PC-9 (cell line): ENCODE results near the gene RIMS1. TPM values are rescaled to one million over a fixed set of nuclear protein-coding genes. Genes with fewer than 3 reads are reported as not detected.

ENCODE experiments used
- BruUV-seq: library from RNA; stranded (reverse); fragments of 400-500 nt; replicated peaks from 2 replicates; lab custom pipeline; 2021; lab: Mats Ljungman, UMichigan
- CTCF ChIA-PET: fragments of 300-600 bp; sonication (Branson Sonifier 250); formaldehyde crosslinking; loops from one replicate; lab custom pipeline; 2022; ENCODE audit warnings: antibody characterized with exemption; lab: Charles Lee
- POLR2A ChIA-PET: fragments of 300-600 bp; sonication (Branson Sonifier 250); formaldehyde crosslinking; loops from one replicate; lab custom pipeline; 2022; ENCODE audit warnings: antibody characterized with exemption; ENCODE audit not compliant: unreplicated experiment; lab: Charles Lee
- DNase-seq, 2 experiments: peaks; one replicate each; pipeline versions ENCODE4 v3.0.0 to v3.0.0-alpha.2; 2015 to 2022; ENCODE audit warnings: mixed read lengths in 1 of 2
- H2AFZ ChIP-seq: fragments of 200-600 bp; sonication (generic); 2 replicates; pipeline ENCODE4 v1.8.1; 2017; ENCODE audit warnings: antibody characterized with exemption
- H3F3A ChIP-seq: fragments of 200-600 bp; sonication (generic); 2 replicates; pipeline ENCODE4 v1.8.1; 2017; ENCODE audit warnings: antibody characterized with exemption, mild to moderate bottlenecking, low read depth; ENCODE audit not compliant: insufficient read depth
- H3K27ac ChIP-seq: fragments of 200-600 bp; sonication (generic); 2 replicates; pipeline ENCODE4 v1.6.1; 2016; ENCODE audit warnings: mixed run types
- H3K27me3 ChIP-seq: fragments of 200-600 bp; sonication (generic); 2 replicates; pipeline ENCODE4 v1.6.1; 2016; ENCODE audit warnings: low read depth, mixed run types; ENCODE audit not compliant: insufficient read depth
- H3K36me3 ChIP-seq: fragments of 200-600 bp; sonication (generic); 2 replicates; pipeline ENCODE4 v1.6.1; 2016; ENCODE audit warnings: low read depth, mixed run types
- H3K4me1 ChIP-seq: fragments of 200-600 bp; sonication (generic); replicated peaks from 2 replicates; pipeline ENCODE4 v1.6.1; 2016; ENCODE audit warnings: mixed run types; ENCODE audit not compliant: insufficient read depth
- H3K4me2 ChIP-seq: fragments of 200-600 bp; sonication (generic); 2 replicates; pipeline ENCODE4 v1.6.1; 2017; ENCODE audit warnings: mixed run types
- H3K4me3 ChIP-seq: fragments of 200-600 bp; sonication (generic); 2 replicates; pipeline ENCODE4 v1.6.1; 2016; ENCODE audit warnings: mixed run types
- H3K79me2 ChIP-seq: fragments of 200-600 bp; sonication (generic); 2 replicates; pipeline ENCODE4 v1.6.1; 2017; ENCODE audit warnings: low read depth, mixed run types
- H3K9me2 ChIP-seq: fragments of 200-600 bp; sonication (generic); 2 replicates; pipeline ENCODE4 v1.8.1; 2017; ENCODE audit warnings: mild to moderate bottlenecking; ENCODE audit not compliant: insufficient read depth
- H3K9me3 ChIP-seq: fragments of 200-600 bp; sonication (generic); 2 replicates; pipeline ENCODE4 v1.8.1; 2016; ENCODE audit warnings: low read depth; ENCODE audit not compliant: insufficient read depth
- H4K20me1 ChIP-seq: fragments of 200-600 bp; sonication (generic); 2 replicates; pipeline ENCODE4 v1.8.1; 2017; ENCODE audit not compliant: insufficient read depth
- CTCF ChIP-seq: fragments of 200-600 bp; sonication (generic); conservative IDR thresholded peaks from 2 replicates; pipeline ENCODE4 v1.6.1; 2017; ENCODE audit warnings: mixed run types, antibody characterized with exemption, mild to moderate bottlenecking, moderate library complexity
- EZH2 ChIP-seq: fragments of 200-600 bp; sonication (generic); IDR thresholded peaks from 2 replicates; pipeline ENCODE4 v1.8.0; 2017; ENCODE audit warnings: antibody characterized with exemption, low read depth
- intact Hi-C: fragments of 100-400 bp; cut with micrococcal nuclease; formaldehyde crosslinking; loops from one replicate; pipeline ENCODE4 v1.10.0; 2022; ENCODE audit not compliant: unreplicated experiment
- total RNA-seq: library from RNA; stranded (reverse); gene quantifications from 2 replicates; pipeline ENCODE4 v1.2.3, GENCODE V29; 2021

Gene RIMS1
- total RNA-seq, 1 experiment from 2014 or later, result not detected

GRCh38 chr6:72250664-72251063, 364.3 kb downstream of the RIMS1 start:
- CTCF ChIA-PET, result no interaction called here
- Histone ChIP-seq H3K27ac (no peak overlapping the region), H3K4me2 (no peak overlapping the region), H3K79me2 (no peaks in the 10 kb centered on the region), H3K27me3 (no peaks in the 10 kb centered on the region), H3K9me3 (no peaks in the 10 kb centered on the region), H4K20me1 (no peaks in the 10 kb centered on the region), H3K36me3 (no peaks in the 10 kb centered on the region), H3K4me1 (no peaks in the 10 kb centered on the region), H3F3A (no peaks in the 10 kb centered on the region), H3K4me3 (no peak overlapping the region), H3K9me2 (no peaks in the 10 kb centered on the region), H2AFZ (no peak overlapping the region)
- POLR2A ChIA-PET, result no interaction called here
- no peak for TF ChIP-seq CTCF
- no peak for TF ChIP-seq EZH2
- no TSS peak for BruUV-seq
- intact Hi-C loops, result no loop called here
- no peak for DNase-seq

GRCh38 chr6:72260489-72260888, 374.1 kb downstream of the RIMS1 start:
- Histone ChIP-seq H3K36me3 (no peaks in the 10 kb centered on the region), H3K4me3 (no peak overlapping the region), H2AFZ (no peak overlapping the region), H3K4me2 (no peak overlapping the region), H3K27me3 (no peaks in the 10 kb centered on the region), H3K9me2 (no peaks in the 10 kb centered on the region), H4K20me1 (no peaks in the 10 kb centered on the region), H3K4me1 (no peaks in the 10 kb centered on the region), H3K27ac (no peak overlapping the region), H3K9me3 (no peaks in the 10 kb centered on the region), H3F3A (no peaks in the 10 kb centered on the region), H3K79me2 (no peaks in the 10 kb centered on the region)
- ChIA-PET CTCF (no interaction called here), POLR2A (no interaction called here)
- BruUV-seq, result no TSS peak
- intact Hi-C loops, result no loop called here
- no peak for DNase-seq
- TF ChIP-seq CTCF (no peak), EZH2 (no peak)

GRCh38 chr6:72261554-72261953, 375.2 kb downstream of the RIMS1 start:
- TF ChIP-seq EZH2 (no peak), CTCF (no peak)
- CTCF ChIA-PET, result no interaction called here
- no peak overlapping the region for H3K4me2 ChIP-seq
- no TSS peak for BruUV-seq
- DNase-seq, result no peak
- no peaks in the 10 kb centered on the region for H3K36me3 ChIP-seq
- H3K4me1 ChIP-seq, result no peaks in the 10 kb centered on the region
- H2AFZ ChIP-seq, result no peak overlapping the region
- no peaks in the 10 kb centered on the region for H3K9me2 ChIP-seq
- POLR2A ChIA-PET, result no interaction called here
- H3F3A ChIP-seq, result no peaks in the 10 kb centered on the region
- no peaks in the 10 kb centered on the region for H4K20me1 ChIP-seq
- H3K9me3 ChIP-seq, result no peaks in the 10 kb centered on the region
- no peaks in the 10 kb centered on the region for H3K79me2 ChIP-seq
- intact Hi-C loops, result no loop called here
- no peaks in the 10 kb centered on the region for H3K27me3 ChIP-seq
- H3K27ac ChIP-seq, result no peak overlapping the region
- H3K4me3 ChIP-seq, result no peak overlapping the region
